ENCODE measurements around the gene GALNT16. TPM values are rescaled to one million over a fixed set of nuclear protein-coding genes. Genes with fewer than 3 reads are reported as not detected.
"Not testable (repeated sequence)": the region's sequence is repeated elsewhere in the genome, so short reads cannot be mapped to it uniquely, and the experiment has no call there.

GALNT16 gene
- total and polyA plus RNA-seq, 11 donors = 17.0 to 81.6 (median 51.3) TPM

- Histone ChIP-seq H3K4me3 (no peak overlapping the region), H3K4me1 (peaks cover 3 to 70% (median 54%) of the 10 kb centered on the region in 12 donors), H3K27ac (peak overlapping the region in 11 of 12 donors; percentile 11 to 69 (median 38)), H3K9me3 (no peaks in the 10 kb centered on the region), H3K27me3 (no peaks in the 10 kb centered on the region), H3K36me3 (no peaks in the 10 kb centered on the region)
- 60 to 68% (median 65%) methylated on average over 8 of the region's 8 CpGs for WGBS, 4 donors
- DNase-seq (peak; percentile 61 to 70 (median 63)), ATAC-seq (peak; percentile 16 to 61 (median 48))
- TF ChIP-seq POLR2A (IDR thresholded peaks at IDR 0.05) (no peak), CTCF (IDR thresholded peaks at IDR 0.05) (peak; percentile 28 to 60 (median 45))
- intact Hi-C loops (cut with DNase I) = loop anchor here in 2 of 10 donors (1.0 to 2.0 kb wide), 4 partner anchors 27 to 45 kb away; partner anchors contain the start of gene GALNT16 (in 1 of the 2)
These were observed 28.2 kb downstream of the GALNT16 start for GRCh38 chr14:69288011-69288771.

GRCh38 chr14:69288956-69289705 lies 29.2 kb downstream of the GALNT16 start:
- DNase-seq = peak in 1 of 5 donors; percentile 15
- no peak overlapping the region for H3K4me3 ChIP-seq
- H3K36me3 ChIP-seq = no peaks in the 10 kb centered on the region
- peak overlapping the region in 10 of 12 donors; percentile 12 to 72 (median 64) for H3K27ac ChIP-seq
- intact Hi-C loops (cut with DNase I) = loop anchor here in 2 of 10 donors (1.0 to 2.0 kb wide), 4 partner anchors 28 to 46 kb away; partner anchors contain the start of gene GALNT16 (in 1 of the 2)
- ATAC-seq = no peak
- 86 to 94% (median 91%) methylated on average over 8 to 9 of the region's 9 CpGs for WGBS, 4 donors
- peaks cover 3 to 71% (median 50%) of the 10 kb centered on the region in 12 donors for H3K4me1 ChIP-seq
- no peaks in the 10 kb centered on the region for H3K27me3 ChIP-seq
- H3K9me3 ChIP-seq = no peaks in the 10 kb centered on the region
- TF ChIP-seq CTCF (IDR thresholded peaks at IDR 0.05) (no peak), POLR2A (IDR thresholded peaks at IDR 0.05) (no peak)

GRCh38 chr14:69289811-69290520 lies 30.0 kb downstream of the GALNT16 start:
- H3K27ac ChIP-seq = peak overlapping the region in 10 of 12 donors; percentile 15 to 72 (median 64)
- no peaks in the 10 kb centered on the region for H3K36me3 ChIP-seq
- intact Hi-C loops (cut with DNase I) = loop anchor here in 3 of 10 donors (2.0 kb wide), 3 partner anchors 27 to 47 kb away; partner anchors contain the start of gene GALNT16 (in 2 of the 3)
- peaks cover 3 to 67% (median 47%) of the 10 kb centered on the region in 12 donors for H3K4me1 ChIP-seq
- H3K4me3 ChIP-seq = no peak overlapping the region
- DNase-seq (peak in 3 of 5 donors; percentile 46 to 56 (median 55)), ATAC-seq (peak in 2 of 4 donors; percentile 39 to 52)
- no peaks in the 10 kb centered on the region for H3K9me3 ChIP-seq
- no peaks in the 10 kb centered on the region for H3K27me3 ChIP-seq
- TF ChIP-seq CTCF (IDR thresholded peaks at IDR 0.05) = no peak
- TF ChIP-seq POLR2A (IDR thresholded peaks at IDR 0.05) = no peak
- 62 to 72% (median 65%) methylated on average over 13 of the region's 13 CpGs for WGBS, 4 donors

- not testable (repeated sequence) for DNase-seq, H3K9me3 ChIP-seq, H3K27me3 ChIP-seq, H3K36me3 ChIP-seq, H3K4me3 ChIP-seq, ATAC-seq
- intact Hi-C loops (cut with DNase I) = loop anchor here in 1 of 10 donors (2.0 kb wide), 1 partner anchor 30 kb away; the partner anchor contains the start of gene GALNT16
- 92 to 96% (median 94%) methylated on average over 7 of the region's 7 CpGs for WGBS, 4 donors
- peaks cover 3 to 67% (median 47%) of the 10 kb centered on the region in 12 donors for H3K4me1 ChIP-seq
- peak overlapping the region in 10 of 12 donors; percentile 15 to 69 (median 56) for H3K27ac ChIP-seq
These were observed 30.9 kb downstream of the GALNT16 start for GRCh38 chr14:69290881-69291280.

Data from heart left ventricle (tissue), 16 donors.